GM18505 (cell line): ENCODE data around the gene MAP3K9.
"Not testable (repeated sequence)": the region's sequence is repeated elsewhere in the genome, so short reads cannot be mapped to it uniquely, and the experiment has no call there.

Experiments used
- ATAC-seq: cut with Tn5 transposase; IDR thresholded peaks from one replicate; pipeline ENCODE4 v1.9.1; 2021; ENCODE audit not compliant: unreplicated experiment
- POLR2A ChIP-seq: IDR thresholded peaks from 4 replicates; pipeline ENCODE4 v1.6.1; 2011; ENCODE audit warnings: borderline replicate concordance; ENCODE audit not compliant: insufficient read depth, insufficient read length; ENCODE audit errors: extremely low read depth

The MAP3K9 gene

DNA sequence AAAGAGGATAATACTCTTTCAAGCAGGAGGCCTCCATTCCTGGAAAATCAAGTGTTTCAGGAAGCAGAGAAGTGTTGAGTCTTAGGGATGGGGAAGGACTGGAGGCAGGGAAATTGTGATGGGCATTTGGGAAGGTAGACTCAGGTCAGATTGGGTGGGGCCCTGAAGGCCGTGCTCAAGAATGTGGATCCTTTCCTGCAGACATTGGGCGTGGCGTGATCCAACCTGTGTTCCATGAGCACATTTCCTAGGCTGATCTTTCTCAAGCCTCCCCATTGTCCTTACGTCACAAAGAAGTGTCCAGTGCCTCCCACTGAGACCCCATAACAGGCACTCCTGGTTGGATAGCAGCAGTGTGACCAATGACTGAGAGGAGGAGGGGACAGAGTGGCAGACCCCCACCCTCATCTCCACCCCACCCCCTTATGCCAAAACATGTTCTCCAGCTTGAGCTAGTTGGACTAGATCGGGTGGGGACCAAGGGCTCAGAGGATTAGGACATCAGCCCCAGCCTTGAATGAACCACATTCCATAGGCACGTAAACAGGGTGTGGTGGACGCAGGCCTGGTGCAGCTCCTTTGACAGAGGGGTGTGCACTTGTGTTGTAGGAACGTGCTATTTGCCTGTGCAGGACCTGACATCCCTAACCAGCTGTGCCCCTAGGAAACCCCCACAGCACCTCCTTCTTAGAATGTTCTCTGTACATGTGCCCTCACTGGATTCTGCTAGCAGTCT is 90.8 kb downstream of the MAP3K9 start:
- no peak for TF ChIP-seq POLR2A
- ATAC-seq: no peak

DNA sequence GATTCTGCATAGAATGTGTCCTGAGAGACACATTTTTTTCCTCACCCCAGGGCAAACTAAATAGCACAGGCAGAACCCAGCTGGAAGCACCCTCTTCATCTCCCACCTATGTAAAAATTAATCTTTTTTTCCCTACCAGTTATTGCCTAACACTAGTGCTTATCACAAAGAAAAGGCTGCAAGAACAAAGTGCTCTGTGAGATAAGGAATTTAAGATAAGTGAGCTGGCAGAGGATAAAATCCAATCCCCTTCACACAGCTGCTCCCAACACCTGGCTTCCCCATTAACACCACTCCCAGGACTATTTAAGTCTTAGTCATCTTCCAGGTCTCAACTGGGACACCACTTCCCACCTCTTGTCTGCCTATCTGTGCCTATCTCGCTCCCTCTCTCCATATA is 92.4 kb downstream of the MAP3K9 start:
- no peak for TF ChIP-seq POLR2A
- no peak for ATAC-seq

DNA sequence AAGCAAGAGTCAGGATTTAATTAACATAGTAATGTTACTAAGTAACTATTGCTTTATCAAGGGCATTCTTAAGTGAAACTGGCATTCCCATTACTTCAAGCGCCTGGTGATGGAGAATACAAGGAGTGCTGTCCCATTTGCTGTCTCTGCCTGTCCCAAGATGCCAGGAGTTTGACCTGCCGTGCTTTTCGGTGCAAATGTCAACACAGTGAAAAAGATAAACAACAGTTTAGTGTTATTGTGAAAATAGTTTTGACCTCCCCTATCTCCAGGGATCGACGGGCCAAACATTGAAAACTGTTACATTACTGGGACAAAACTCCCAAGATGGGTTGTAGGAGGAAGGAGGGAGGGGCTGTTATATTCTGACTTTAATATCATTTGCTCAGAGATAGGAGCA is 92.8 kb downstream of the MAP3K9 start:
- TF ChIP-seq POLR2A: no peak
- no peak for ATAC-seq

DNA sequence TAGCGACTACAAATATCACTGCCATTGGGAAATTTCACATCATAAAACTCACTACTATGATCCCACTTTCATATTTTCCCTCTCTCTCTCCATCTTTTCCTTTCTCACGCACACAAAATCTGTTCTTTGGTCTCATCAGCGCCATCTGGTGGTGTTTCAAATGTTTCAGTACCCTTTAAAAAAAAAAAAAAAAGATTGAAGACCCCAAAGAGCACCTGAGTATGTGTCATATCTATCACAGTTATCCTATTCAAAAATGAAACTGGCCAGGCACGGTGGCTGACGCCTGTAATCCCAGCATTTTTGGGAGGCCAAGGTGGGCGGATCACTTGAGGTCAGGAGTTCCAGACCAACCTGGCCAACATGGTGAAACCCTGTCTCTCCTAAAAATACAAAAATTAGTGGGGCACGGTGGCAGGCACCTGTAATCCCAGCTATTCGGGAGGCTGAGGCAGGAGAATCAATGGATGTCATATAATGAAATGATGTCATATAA is 95.2 kb downstream of the MAP3K9 start:
- ATAC-seq: no peak
- TF ChIP-seq POLR2A: no peak

DNA sequence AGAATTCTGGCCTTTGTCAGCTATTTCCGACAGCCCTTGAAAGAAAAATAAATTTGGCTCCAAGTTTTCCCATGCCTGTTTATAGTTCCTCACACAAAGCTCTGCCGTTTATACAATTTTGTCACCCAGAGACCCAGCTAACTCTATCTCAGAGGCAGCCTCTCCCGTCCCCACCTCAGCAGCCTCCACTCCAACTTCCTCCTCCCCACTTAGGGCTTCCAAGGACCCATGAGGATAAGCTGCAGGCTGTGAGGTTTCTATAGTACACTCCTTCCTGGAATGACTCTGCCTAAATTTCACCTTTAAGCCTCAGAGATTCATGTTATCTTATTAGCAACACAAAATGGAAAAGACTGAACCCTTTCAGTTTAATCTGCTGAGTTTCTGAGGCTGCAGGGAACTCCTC is 95.8 kb downstream of the MAP3K9 start:
- no peak for TF ChIP-seq POLR2A
- no peak for ATAC-seq

DNA sequence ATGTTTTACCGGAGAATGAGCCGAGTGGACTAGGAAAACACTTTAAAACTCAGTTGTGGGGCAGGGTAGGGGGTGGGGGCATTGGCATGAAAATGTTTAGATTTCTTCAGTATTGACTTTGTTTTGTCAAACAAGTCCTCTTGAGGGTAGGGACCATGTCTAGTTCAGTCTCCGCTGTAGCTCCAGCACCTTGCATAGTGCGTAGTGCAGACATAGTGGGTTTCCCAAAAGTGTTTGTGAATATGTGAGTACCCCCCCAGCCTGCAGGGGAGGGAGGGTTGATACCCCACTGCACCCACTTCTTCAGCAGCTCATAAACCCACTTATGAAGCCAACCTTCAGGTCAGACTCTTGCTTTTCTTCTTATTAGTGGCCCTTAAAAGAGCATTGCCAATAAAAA is 96.2 kb downstream of the MAP3K9 start:
- TF ChIP-seq POLR2A: no peak

DNA sequence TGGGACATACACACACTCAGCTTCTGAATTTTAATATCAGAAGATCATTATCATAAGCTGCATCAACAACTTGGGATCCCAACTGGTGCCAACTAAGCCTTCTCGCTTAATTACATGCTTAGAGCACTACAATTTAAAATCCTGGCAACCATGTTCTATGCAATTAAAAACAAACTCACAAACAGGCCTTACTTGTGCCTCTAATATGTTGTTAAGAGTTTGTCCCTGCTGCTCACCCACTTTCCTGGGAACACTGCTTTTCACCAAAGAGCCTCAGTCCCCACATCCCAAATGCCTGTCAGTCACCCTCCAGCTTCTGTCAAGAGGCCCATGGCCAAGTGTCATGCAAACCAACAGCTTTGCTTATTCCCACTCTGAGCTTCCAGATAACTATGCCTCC is 97.9 kb downstream of the MAP3K9 start:
- TF ChIP-seq POLR2A: no peak
- no peak for ATAC-seq

More for the DNA sequence above, 96.2 kb downstream of the MAP3K9 start:
- ATAC-seq: no peak

DNA sequence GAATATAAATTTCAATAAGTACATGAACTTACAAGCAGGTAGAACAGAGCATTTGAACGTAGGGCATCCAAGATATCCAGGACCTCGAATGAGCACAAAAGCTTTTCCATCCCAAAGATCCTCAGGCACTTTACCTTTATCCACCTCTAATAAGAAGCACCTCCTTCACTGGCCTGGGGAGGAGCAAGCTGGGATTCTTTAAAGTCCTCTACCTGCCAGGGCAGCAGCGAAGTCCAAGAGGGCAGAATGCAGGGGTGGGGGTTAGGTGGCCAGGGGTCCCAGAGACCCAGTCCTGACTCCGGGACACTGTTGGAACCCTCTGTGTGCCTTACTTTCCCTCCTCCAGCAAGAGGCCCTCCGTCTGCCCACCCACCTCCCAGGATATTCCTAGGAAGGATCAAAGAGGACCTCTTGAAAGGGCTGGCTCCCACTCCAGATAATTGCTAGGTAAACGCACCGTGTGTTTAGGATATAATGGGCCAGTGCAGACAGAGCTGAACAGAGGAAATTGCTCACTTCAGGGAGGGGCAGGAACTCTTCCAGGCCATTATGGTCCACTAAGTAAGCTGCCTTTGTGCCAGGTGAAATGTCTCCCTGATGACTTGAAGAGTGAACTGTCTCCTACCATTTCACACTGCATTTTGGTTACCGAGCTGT is 99.5 kb downstream of the MAP3K9 start:
- no peak for TF ChIP-seq POLR2A
- no peak for ATAC-seq

DNA sequence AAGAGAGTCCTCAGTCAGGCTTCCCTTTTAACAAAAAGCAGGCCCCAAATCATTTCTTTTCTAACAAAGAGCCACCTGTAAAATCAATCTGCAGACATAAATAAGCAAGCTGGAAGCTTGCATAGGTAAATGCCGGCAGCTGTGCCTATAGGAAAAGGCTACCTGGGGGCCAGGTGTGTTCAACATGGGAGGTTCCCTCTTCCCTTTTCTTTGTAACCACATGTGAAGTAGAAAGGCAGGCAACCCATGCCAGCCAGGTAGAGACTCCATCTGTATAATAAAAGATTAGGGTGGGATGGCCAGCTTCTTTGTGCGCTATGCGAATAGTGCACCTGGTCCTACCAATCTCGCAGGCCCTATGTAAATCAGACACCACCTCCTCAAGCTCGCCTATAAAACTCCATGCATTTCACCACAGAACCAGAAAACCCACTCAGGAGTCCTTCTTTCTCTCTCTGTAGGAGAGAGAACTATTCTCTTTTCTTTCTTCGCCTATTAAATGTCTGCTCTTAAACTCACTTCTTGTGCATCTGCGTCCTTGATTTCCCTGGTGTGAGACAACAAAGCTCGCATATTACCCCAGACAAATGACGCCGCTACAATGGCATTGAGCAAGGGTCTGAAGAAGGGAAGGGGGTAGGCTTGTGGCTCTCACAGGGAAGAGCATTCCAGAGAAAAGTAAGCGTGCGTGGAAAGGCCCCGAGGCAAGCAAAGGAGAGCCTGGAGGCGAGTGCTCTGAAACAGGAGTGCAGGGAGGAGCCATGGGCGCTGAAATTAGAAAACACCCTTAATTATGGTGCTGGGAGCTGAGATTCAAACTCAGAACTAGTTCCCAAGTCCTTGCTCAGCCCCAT is 100.4 kb downstream of the MAP3K9 start:
- ATAC-seq: no peak
- TF ChIP-seq POLR2A: no peak

DNA sequence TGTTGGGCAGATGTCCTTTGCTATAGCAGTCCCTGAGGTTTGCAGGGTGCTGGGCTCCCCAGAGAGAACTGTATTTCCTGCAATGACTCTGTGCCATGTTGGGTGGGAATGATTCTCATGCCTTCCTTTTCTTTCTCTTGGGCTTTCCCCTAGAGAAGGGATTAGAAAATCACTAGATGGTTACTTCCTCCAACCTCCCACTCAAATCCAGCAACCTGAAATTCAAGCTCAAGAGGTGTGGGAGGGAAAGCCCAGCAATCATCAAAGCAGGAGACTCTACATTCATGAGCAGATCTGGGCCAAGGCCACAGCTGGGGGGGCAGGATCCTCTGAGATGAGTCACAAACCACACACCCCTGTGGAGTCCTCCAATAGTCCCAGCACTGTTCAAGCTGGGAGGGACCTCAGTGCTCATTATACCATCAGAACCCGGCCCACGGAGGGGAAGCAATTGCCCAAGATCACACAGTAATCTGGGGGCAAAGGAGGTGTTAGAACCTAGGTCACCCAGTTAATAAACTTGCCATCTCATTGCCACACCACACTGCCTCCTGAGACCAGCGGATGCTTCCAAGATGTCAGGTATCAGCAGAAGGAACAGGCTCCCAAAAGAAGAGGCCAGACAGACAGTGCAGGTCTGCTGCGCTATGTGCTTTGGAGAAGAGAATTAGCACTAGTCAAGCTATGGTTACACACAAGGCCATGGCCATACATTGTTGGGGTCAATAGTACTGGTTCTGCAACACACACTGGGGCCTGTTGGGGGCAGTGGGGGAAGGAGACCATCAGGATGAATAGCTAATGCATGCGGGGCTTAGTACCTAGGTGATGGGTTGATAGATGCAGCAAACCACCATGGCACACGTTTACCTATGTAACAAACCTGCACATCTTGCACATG is 101.9 kb downstream of the MAP3K9 start:
- ATAC-seq: peak; percentile 62
- no peak for TF ChIP-seq POLR2A

DNA sequence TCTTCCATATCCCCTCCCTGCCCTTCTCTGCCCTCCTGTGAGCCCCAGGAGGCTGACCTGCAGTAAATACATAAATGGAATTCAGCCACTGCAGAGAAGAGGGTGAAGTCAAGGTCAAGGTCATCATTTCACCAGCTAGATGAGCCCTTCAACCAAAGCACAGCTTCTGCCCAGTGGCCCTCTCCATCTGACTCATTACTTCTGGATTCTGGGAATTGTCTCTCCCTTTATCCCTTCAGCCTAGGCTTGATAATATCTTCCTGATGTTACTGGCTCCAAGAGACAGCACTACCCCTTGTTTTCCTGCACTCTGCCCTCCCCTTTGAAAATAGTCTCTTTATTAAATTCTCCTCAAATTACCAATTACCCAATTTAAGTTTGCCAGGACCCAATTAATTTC is 103.1 kb downstream of the MAP3K9 start:
- no peak for TF ChIP-seq POLR2A

DNA sequence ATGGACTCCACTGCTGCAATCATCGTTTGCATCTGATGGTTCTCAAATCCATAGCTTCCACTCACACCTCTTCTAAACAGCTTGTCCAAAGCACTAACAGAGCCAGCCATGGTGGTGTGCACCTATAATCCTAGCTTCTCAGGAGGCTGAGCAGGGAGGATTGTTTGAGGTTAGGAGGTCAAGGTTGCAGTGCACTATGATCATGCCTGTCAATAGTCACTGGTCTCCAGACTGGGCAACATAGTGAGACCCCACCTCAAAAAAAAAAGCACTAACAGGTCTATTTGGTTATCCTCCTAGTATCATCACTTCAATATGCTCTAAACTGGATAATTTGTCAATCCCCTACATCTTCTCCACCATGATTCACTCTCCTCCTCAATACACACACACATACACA is 104.4 kb downstream of the MAP3K9 start:
- TF ChIP-seq POLR2A: no peak
- no peak for ATAC-seq

More for the DNA sequence above, 103.1 kb downstream of the MAP3K9 start:
- ATAC-seq: no peak

DNA sequence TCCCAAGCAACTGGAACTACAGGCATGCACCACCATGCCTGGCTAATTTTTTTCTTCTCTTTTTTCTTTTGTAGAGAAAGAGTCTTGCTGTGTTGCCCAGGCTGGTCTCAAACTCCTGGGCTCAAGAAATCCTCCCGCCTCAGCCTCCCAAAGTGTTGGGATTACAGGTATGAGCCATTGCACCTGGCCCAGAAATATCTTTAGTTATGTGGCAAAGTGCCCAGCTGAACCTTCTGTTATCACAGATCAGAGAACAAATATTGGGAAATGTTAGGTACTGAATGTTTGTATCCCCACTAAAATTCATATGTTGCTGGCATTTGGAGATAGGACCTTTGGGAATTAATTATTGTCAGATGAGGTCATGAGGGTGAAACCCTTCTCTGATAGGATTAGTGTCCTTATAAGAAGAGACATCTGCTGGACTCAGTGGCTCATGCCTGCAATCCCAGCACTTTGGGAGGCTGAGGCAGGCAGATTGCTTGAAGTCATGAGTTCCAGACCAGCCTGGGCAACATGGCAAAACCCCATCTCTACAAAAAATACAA is 105.6 kb downstream of the MAP3K9 start:
- ATAC-seq: not testable (repeated sequence)
